SK-MEL-5 (cell line): ENCODE results near the gene ZNF341. TPM values are rescaled to one million over a fixed set of nuclear protein-coding genes. Genes with fewer than 3 reads are reported as not detected.
A peak's percentile ranks its signal among the peaks of the same experiment; 100 is the strongest.
"Not testable (repeated sequence)": the region's sequence is repeated elsewhere in the genome, so short reads cannot be mapped to it uniquely, and the experiment has no call there.

Source experiments
- DNase-seq: peaks from one replicate; pipeline ENCODE4 v3.0.0-alpha.2; 2016; ENCODE audit warnings: low read depth, low spot score
- in situ Hi-C: cut with HindIII; loops from 2 replicates; pipeline ENCODE4 v1.10.0; 2016; ENCODE audit warnings: low sequenced_read_pairs, high pct_unique_total_duplicates, low pct_unique_long_range_greater_than_20kb
- total RNA-seq: library from RNA; depleted of rRNA; stranded (reverse); fragments of >200 nt; shearing (Covaris generic); gene quantifications from 2 replicates; pipeline ENCODE4 v1.2.3, GENCODE V29; 2014

ZNF341 gene
- total RNA-seq, 1 experiment from 2014 or later = 1.7 TPM

GRCh38 chr20:33783256-33783655 lies 51.5 kb downstream of the ZNF341 start:
- DNase-seq = no peak

DNA sequence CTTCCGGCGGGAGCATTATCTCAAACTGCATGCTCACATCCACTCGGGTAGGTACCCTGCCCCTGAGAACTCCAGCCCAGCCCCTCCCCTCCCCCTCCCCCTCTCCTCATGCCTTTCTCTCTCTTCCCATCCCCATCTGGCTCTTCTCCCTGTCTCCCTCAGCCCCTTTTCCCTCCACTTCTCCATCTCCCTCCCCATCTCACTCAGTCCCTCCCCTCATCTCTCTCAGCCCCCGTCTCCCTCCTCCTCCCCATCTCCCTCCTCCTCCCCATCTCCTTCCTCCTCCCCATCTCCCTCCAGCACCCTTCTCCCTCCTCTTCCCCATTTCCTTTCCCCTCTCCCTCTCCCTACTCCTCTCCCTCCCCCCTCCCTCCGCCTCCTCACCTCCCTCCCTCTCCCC lies 52.0 kb downstream of the ZNF341 start:
- DNase-seq = no peak
- in situ Hi-C loops = no loop called here

More at GRCh38 chr20:33783256-33783655, 51.5 kb downstream of the ZNF341 start:
- in situ Hi-C loops = no loop called here

DNA sequence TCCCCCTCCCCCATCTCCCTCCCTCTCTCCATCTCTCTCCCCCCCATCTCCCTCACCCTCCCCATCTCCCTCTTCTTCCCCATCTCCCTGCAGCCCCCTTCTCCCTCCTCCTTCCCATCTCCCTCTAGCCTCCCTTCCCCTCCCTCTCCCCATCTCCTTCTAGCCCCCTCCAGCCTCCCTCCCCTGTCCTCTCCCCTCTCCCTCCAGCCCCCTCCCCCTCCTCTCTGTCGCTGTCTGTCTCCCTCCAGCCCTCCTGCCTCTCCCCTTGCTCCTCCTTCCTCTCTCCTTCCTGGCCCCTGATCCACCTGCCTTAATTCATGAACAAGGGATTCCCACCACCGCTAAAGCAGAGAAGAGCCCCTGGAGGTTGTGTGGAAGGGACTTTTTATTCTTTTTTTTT lies 52.4 kb downstream of the ZNF341 start:
- DNase-seq = no peak
- in situ Hi-C loops = no loop called here

GRCh38 chr20:33785503-33785902 lies 53.7 kb downstream of the ZNF341 start:
- in situ Hi-C loops = no loop called here
- DNase-seq = no peak

DNA sequence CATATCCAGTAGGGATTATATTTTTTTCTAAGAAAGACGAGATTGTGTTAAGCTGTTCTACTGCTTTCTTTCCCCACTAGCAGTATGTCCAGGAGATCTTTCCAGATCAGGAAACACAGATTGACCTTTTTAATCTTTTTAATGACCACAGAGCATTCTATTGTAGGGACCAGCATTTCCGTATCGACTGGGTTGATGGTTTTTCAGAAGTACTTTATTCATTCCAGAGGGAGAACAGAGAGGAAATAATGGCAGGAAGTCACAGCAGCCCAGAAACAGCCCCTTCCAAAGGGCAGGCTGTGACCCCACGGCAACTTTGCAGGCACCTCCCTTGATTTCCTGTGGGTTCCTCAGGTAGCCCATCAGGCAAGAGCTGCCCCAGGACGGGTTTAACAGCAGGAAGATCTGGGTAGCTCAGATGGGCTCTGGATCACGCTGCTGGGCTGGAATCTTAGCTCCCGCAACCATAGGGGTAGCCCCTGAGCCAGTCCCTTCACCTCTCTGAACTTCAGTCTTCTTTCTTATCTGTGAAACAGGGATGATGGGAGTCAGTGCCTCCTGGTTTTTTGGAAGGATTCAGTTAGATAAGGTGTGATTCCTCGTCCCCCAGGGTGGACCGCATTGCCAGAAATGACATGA lies 55.6 kb downstream of the ZNF341 start:
- no peak for DNase-seq
- in situ Hi-C loops = no loop called here

DNA sequence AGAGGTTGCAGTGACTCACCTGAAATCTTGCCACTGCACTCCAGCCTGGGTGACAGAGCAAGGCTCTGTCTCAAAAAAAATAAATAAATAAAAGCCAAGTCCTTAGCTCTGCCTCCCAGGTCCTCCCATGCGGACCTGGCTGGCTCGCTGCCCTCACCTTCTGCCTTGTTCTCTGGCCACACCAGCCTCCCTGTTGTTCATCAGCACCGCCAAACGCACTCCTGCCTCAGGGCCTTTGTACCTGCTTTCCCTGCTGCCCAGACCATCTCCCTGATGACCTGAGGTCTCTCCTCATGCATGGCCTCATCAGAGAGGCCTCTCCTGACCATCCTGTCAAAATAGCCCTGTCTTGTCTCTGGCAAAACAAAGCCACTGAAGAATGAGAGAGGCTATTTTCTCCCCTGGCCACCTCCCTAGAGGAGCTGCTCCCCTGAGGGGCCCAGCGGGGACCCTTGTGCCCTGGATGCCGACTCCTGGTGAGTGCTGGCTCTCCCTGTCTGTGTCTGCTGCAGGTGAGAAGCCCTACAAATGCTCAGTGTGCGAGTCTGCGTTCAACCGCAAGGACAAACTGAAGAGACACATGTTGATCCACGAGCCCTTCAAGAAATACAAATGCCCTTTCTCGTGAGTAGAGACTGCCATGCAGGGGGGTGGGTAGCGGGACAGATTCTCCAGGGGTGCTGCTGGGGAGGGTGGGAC lies 56.7 kb downstream of the ZNF341 start:
- no peak for DNase-seq
- in situ Hi-C loops = no loop called here

GRCh38 chr20:33789109-33789857 lies 57.5 kb downstream of the ZNF341 start:
- in situ Hi-C loops = no loop called here
- DNase-seq = no peak

GRCh38 chr20:33789858-33790182 lies 58.0 kb downstream of the ZNF341 start:
- in situ Hi-C loops = no loop called here

DNA sequence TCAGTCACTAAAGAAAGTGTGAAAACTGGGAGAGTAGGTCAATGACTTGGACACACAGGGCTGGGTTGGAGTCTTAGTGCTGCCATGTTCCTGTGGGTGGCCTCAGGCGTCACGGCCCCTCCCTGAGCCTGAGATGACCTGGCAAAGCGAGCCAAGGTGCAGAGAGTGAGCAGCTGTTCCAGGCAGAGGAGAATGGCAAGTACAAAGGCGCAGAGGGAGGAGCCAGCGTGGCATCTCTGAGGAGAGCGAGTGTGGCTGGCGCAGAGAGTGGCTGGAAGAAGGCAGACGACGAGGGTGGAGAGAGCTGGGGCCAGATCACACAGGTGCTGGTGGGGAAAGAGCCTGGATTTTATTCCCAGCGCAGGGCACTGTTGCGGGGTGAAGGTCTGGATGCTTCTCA lies 58.8 kb downstream of the ZNF341 start:
- no peak for DNase-seq
- in situ Hi-C loops = no loop called here

More at GRCh38 chr20:33789858-33790182, 58.0 kb downstream of the ZNF341 start:
- no peak for DNase-seq

- no peak for DNase-seq
- in situ Hi-C loops = no loop called here
Measured at GRCh38 chr20:33791021-33791420, 59.2 kb downstream of the ZNF341 start.

- in situ Hi-C loops = no loop called here
- no peak for DNase-seq
Measured at GRCh38 chr20:33791540-33791939, 59.7 kb downstream of the ZNF341 start.

DNA sequence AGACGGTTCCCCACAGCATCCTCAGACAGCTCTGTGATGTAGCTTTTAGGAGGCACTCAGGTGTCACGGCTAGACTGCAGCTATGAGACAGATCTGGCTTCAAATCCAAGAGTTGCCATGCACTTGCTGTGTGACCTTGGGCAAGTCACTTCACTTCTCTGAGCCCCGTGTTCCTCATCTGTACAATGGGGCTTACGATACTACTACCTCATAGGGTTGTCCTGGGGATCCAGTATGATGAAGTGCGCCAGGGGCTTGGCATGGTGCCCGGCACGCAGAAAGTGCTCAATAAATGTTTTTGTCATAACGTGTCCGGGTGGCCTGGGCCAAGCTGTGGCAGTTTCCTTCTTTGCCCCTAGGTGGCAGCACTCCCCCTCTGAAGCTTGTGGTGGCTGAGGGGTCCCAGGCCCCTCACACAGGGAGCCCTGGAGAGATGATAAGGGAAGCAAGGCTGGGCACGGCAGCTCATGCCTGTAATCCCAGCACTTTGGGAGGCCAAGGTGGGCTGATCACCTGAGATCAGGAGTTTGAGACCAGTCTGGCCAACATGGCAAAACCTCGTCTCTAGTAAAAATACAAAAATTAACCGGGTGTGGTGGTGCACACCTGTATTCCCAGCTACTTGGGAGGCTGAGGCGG lies 60.3 kb downstream of the ZNF341 start:
- in situ Hi-C loops = no loop called here
- DNase-seq = peak; percentile 62

DNA sequence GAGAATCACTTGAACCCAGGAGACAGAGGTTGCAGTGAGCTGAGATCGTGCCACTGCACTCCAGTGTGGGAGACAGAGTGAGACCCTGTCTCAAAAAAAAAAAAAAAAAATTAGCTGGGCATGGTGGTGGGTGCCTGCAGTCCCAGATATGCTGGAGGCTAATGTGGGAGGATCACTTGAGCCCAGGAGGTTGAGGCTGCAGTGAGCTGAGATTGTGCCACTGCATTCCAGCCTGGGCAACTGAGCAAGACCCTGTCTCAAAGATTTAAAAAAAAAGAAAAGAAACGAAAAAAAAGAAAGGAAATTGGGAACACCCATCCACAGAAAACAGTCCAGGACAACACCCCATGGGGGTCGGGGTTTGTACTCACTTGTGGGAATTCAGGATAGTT lies 60.8 kb downstream of the ZNF341 start:
- in situ Hi-C loops, DNase-seq: not testable (repeated sequence)

DNA sequence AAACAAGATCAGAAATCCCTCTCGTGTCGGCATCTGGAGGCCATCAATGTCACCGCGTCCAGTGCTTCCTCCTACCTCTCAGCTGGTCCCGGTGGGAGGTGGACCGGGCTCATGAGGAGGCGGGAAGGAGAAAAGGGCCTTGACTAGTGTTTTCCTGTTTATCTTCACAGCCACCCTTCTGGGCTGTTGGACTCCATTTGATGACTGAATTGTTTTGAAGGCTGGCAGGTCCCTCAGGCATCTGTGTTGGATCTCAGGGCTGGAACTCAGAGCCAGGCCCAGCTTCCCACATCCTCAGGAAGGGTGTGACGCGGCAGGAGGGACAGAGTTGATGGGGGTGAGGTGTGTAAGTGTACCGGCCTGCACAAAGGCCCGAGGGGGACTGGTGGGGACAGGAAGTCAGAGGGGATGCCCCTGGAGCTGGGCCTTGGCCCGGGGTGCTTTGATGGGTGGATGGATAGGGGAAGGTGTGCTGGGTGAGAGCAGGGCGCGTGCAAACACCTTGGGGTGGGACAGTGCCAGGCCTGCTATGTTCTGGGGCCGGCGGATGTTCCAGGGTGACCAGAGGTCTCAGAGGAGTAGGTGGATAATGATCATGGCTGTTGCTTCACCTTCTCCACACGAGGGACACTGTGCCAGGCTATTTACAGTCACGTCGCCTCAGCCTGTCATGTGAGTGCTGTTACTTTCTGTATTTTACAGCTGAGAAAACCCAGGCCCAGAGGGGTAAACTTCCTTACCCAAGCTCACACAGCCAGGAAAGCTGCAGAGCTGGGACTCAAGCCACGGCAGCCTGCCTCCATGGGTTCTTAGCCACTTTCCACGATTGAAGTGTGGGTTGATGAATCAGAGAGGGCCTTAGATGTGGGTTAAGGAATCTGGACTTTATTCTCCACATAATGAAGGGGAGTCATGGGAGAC lies 61.5 kb downstream of the ZNF341 start:
- DNase-seq = no peak
- in situ Hi-C loops = no loop called here

DNA sequence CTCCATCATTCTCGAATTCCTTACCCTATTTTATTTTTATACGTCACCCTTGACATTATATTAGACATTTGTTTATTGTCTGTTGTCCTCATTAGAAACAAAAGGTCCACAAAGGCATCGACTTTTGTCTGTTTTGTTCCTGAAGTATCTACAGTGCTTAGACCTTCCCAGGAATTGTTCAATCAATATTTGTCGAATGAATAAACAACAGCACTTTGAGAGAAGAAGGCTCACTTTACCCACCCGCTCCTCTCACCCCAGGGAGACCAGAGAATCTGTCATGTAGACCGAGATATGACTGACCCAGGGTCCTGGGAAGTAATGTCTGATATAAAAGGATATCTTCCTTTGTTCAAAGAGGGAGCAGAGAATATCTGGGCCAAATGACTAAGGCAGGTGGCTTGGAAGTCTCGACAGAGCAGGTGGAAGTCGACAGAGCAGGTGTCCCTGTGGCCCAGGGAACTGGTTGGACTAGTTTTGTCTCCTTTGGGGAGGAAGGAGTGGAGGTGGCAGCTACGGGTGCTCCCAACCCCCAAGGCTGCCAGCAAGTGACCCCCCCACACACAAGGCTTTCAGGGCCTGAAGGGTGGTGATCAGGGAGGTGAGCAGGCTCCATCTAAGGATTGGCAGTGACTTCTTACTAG lies 64.6 kb downstream of the ZNF341 start:
- DNase-seq = no peak
- in situ Hi-C loops = no loop called here

DNA sequence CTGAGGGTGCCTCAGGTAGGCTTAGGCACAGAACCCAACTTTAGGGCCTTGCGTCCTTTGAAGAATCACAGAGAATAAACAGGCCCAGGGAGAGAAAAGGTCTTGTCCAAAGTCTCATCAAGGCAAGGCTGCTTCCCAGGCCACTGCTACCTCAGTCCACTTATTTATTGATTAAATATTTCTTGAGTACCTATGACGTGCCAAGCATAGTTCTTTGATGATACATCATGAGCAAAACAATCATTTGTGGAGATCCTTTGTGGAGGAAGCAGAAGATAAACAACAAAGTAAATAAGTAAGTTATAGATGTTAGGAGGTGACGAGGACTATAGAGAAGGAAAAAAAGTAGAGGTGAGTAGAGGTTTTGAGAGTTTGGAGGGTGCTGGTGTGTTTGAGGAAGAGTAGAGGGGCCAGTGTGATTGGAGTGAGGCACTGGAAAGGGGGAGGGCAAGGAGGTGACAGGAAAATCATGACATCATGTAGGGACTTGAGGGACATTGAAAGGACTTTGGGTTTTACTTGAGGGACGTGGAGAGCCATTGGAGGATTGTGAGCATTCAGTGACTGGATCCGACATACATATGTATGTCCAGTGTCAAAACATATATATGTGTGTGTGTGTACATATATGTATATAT lies 65.2 kb downstream of the ZNF341 start:
- DNase-seq = no peak
- in situ Hi-C loops = no loop called here

DNA sequence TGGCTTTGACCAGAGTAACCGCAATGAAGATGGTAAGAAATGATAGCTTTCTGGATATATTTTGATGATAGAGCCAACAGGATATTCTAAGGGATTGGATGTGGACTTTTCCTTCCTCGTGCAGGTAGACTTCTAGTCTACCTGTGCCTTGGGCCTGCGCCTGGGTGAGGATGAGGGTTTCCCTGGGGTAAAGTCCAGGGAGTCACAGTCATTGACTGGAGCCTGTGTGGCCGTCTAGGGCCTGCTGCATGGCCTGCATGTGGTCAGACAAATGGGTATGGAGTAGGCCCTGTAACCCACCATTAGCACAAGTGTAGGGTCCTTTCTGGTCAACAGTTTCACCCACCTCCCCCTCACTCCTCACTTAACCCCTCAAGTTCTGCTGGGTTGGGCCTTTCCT lies 66.6 kb downstream of the ZNF341 start:
- in situ Hi-C loops = no loop called here

More for the DNA sequence above, 66.6 kb downstream of the ZNF341 start:
- no peak for DNase-seq
